Keratinocyte (primary cell): ENCODE results near the gene MAML1. TPM values are rescaled to one million over a fixed set of nuclear protein-coding genes. Genes with fewer than 3 reads are reported as not detected.

ENCODE experiments used
- DNase-seq: peaks from one replicate; pipeline ENCODE4 v3.0.0-alpha.2; 2011; ENCODE audit warnings: low read depth, missing footprints, low spot score
- FAIRE-seq: peaks from 2 replicates; lab custom pipeline; 2011; peaks lifted over from hg19 to GRCh38; lab: Jason Lieb, UNC
- H2AFZ ChIP-seq: 2 replicates; pipeline ENCODE4 v1.6.0; 2012; ENCODE audit warnings: low read length, control low read depth, inconsistent platforms; ENCODE audit not compliant: control insufficient read depth
- H3K27ac ChIP-seq: 2 replicates; pipeline ENCODE4 v1.5.1; 2011; ENCODE audit warnings: low read length; ENCODE audit not compliant: control insufficient read depth, insufficient read depth
- H3K27me3 ChIP-seq: 3 replicates; pipeline ENCODE4 v1.6.0; 2011; ENCODE audit warnings: low read length; ENCODE audit not compliant: control insufficient read depth, insufficient read depth; ENCODE audit errors: extremely low read depth
- H3K36me3 ChIP-seq, 2 experiments: 2 replicates in 1 of 2; 3 replicates in 1 of 2; pipeline ENCODE4 v1.5.1; 2011; ENCODE audit warnings: low read length in 2 of 2, mild to moderate bottlenecking in 1 of 2; ENCODE audit not compliant: control insufficient read depth in 2 of 2, insufficient read depth in 2 of 2; ENCODE audit errors: extremely low read depth in 1 of 2
- H3K4me1 ChIP-seq: 3 replicates; pipeline ENCODE4 v1.5.1; 2011; ENCODE audit warnings: low read length; ENCODE audit not compliant: control insufficient read depth, insufficient read depth; ENCODE audit errors: extremely low read depth
- H3K4me2 ChIP-seq: 3 replicates; pipeline ENCODE4 v1.6.0; 2011; ENCODE audit warnings: low read depth, low read length; ENCODE audit not compliant: control insufficient read depth, insufficient read depth; ENCODE audit errors: extremely low read depth
- H3K4me3 ChIP-seq, 3 experiments: fragments of 200-600 bp in 1 of 3; sonication (generic) in 1 of 3; 2 replicates in 2 of 3; 3 replicates in 1 of 3; pipeline ENCODE4 v1.5.1; 2011 to 2016; ENCODE audit warnings: low read length in 3 of 3, mild to moderate bottlenecking in 3 of 3, control low read depth in 2 of 3, inconsistent platforms in 1 of 3, low read depth in 1 of 3, mixed read lengths in 1 of 3, mixed run types in 1 of 3, moderate library complexity in 1 of 3; ENCODE audit not compliant: control insufficient read depth in 2 of 3, insufficient read depth in 2 of 3; ENCODE audit errors: extremely low read depth in 1 of 3
- H3K79me2 ChIP-seq: 2 replicates; pipeline ENCODE4 v1.6.0; 2012; ENCODE audit warnings: low read length; ENCODE audit not compliant: control insufficient read depth, insufficient read depth
- H3K9ac ChIP-seq: 3 replicates; pipeline ENCODE4 v1.6.0; 2011; ENCODE audit warnings: low read length; ENCODE audit not compliant: control insufficient read depth, insufficient read depth; ENCODE audit errors: extremely low read depth
- H3K9me1 ChIP-seq: 3 replicates; pipeline ENCODE4 v1.6.0; 2011; ENCODE audit warnings: low read length; ENCODE audit not compliant: control insufficient read depth, insufficient read depth; ENCODE audit errors: extremely low read depth
- H3K9me3 ChIP-seq: 2 replicates; pipeline ENCODE4 v1.5.1; 2012; ENCODE audit warnings: low read depth, low read length; ENCODE audit not compliant: control insufficient read depth
- H4K20me1 ChIP-seq: 3 replicates; pipeline ENCODE4 v1.6.0; 2011; ENCODE audit warnings: low read length; ENCODE audit not compliant: control insufficient read depth, insufficient read depth; ENCODE audit errors: extremely low read depth
- CTCF ChIP-seq, 3 experiments: IDR thresholded peaks in 1 of 3; conservative IDR thresholded peaks in 1 of 3; optimal IDR thresholded peaks in 1 of 3; 2 replicates in 2 of 3; 3 replicates in 1 of 3; pipeline versions ENCODE3 to v1.5.1; 2011; ENCODE audit warnings: low read length in 3 of 3, mild to moderate bottlenecking in 3 of 3, moderate library complexity in 2 of 3, control low read depth in 1 of 3, inconsistent platforms in 1 of 3; ENCODE audit not compliant: insufficient read depth in 2 of 3; ENCODE audit errors: extremely low read depth in 1 of 3
- EZH2 ChIP-seq: IDR thresholded peaks from one replicate; pipeline ENCODE4 v1.6.1; 2012; ENCODE audit warnings: inconsistent platforms, mild to moderate bottlenecking, low read length, moderate library complexity
- dilution Hi-C: fragments of 300-500 bp; cut with MboI; formaldehyde crosslinking; loops from one replicate; pipeline ENCODE4 v1.7.0; 2020; ENCODE audit warnings: low sequenced_read_pairs; ENCODE audit not compliant: extremely low pct_ligation_motif_present
- polyA plus RNA-seq, 5 experiments: library from polyadenylated mRNA; depleted of rRNA in 3 of 5; stranded (reverse) in 3 of 5; stranded (forward) in 1 of 5; unstranded in 1 of 5; fragments of >200 nt; gene quantifications; 1 replicate in 1 of 5; 2 replicates in 3 of 5; 3 replicates in 1 of 5; pipeline versions ENCODE4 v1.2.1 to v1.2.3, GENCODE V29; 2011 to 2012; ENCODE audit warnings: missing spikeins in 2 of 5, low read depth in 1 of 5, low replicate concordance in 1 of 5

Gene MAML1
- polyA plus RNA-seq, 1 donor (not counting 4 experiments of a cell fraction or from before 2014, with no cell fraction given) = 4.9 TPM

GRCh38 chr5:179799644-179799973, 67.0 kb downstream of the MAML1 start:
- H3K9ac ChIP-seq = no peak overlapping the region
- H2AFZ ChIP-seq = no peak overlapping the region
- H3K9me3 ChIP-seq = no peaks in the 10 kb centered on the region
- H3K27me3 ChIP-seq = no peaks in the 10 kb centered on the region
- no peak overlapping the region for H3K4me2 ChIP-seq
- no peak for FAIRE-seq
- no peak overlapping the region for H3K4me3 ChIP-seq
- dilution Hi-C loops = no loop called here
- DNase-seq = no peak
- H3K27ac ChIP-seq = no peak overlapping the region
- no peak for TF ChIP-seq CTCF (optimal IDR thresholded peaks at IDR 0.05 in 1 of 3, IDR thresholded peaks at IDR 0.05 in 1 of 3, conservative IDR thresholded peaks at IDR 0.05 in 1 of 3; ENCODE audit: extremely low read depth in 1 of 3, insufficient read depth in 2 of 3, low read length in 3 of 3)
- no peak for TF ChIP-seq EZH2
- peaks cover 27% of the 10 kb centered on the region for H3K4me1 ChIP-seq
- H4K20me1 ChIP-seq = peaks cover 6% of the 10 kb centered on the region
- H3K36me3 ChIP-seq = peaks cover 25 to 36% of the 10 kb centered on the region in 2 experiments
- peaks cover 17% of the 10 kb centered on the region for H3K79me2 ChIP-seq
- H3K9me1 ChIP-seq = no peaks in the 10 kb centered on the region

GRCh38 chr5:179800071-179800695, 67.6 kb downstream of the MAML1 start:
- H3K4me1 ChIP-seq = peaks cover 26% of the 10 kb centered on the region
- FAIRE-seq = no peak

More at GRCh38 chr5:179800071-179800695, 67.6 kb downstream of the MAML1 start:
- no peak for DNase-seq
- H3K27me3 ChIP-seq = no peaks in the 10 kb centered on the region
- H3K9ac ChIP-seq = no peak overlapping the region
- H3K27ac ChIP-seq = no peak overlapping the region
- no peak overlapping the region for H3K4me2 ChIP-seq
- H3K36me3 ChIP-seq = peaks cover 25 to 36% of the 10 kb centered on the region in 2 experiments
- dilution Hi-C loops = no loop called here
- H3K9me3 ChIP-seq = no peaks in the 10 kb centered on the region
- H3K9me1 ChIP-seq = no peaks in the 10 kb centered on the region
- no peak for TF ChIP-seq EZH2
- no peak for TF ChIP-seq CTCF (optimal IDR thresholded peaks at IDR 0.05 in 1 of 3, IDR thresholded peaks at IDR 0.05 in 1 of 3, conservative IDR thresholded peaks at IDR 0.05 in 1 of 3; ENCODE audit: extremely low read depth in 1 of 3, insufficient read depth in 2 of 3, low read length in 3 of 3)
- H3K79me2 ChIP-seq = peaks cover 22% of the 10 kb centered on the region
- no peak overlapping the region for H3K4me3 ChIP-seq
- H2AFZ ChIP-seq = no peak overlapping the region
- peaks cover 6% of the 10 kb centered on the region for H4K20me1 ChIP-seq
